HepG2 (cell line): Measurements from ENCODE around the gene REEP6. TPM values are rescaled to one million over a fixed set of nuclear protein-coding genes. Genes with fewer than 3 reads are reported as not detected.

Source experiments
- CCDC6 ChIP-seq: sonication (generic); formaldehyde crosslinking; IDR thresholded peaks from 2 replicates; pipeline ENCODE4 v1.8.1; 2022; ENCODE audit warnings: mild to moderate bottlenecking, missing genetic modification reagents, moderate library complexity
- CENPBD1 ChIP-seq: sonication (generic); formaldehyde crosslinking; IDR thresholded peaks from 2 replicates; pipeline ENCODE4 v1.8.0; 2022; ENCODE audit warnings: missing genetic modification reagents, low read depth, mild to moderate bottlenecking, borderline replicate concordance
- ERF ChIP-seq: IDR thresholded peaks from 2 replicates; pipeline ENCODE4 v1.6.1; 2018; ENCODE audit warnings: missing biosample characterization, missing genetic modification reagents
- GATA4 ChIP-seq: sonication (generic); IDR thresholded peaks from 2 replicates; pipeline ENCODE4 v1.6.1; 2016; ENCODE audit warnings: antibody characterized with exemption, low read depth, borderline replicate concordance
- KAT7 ChIP-seq: IDR thresholded peaks from 2 replicates; pipeline ENCODE4 v1.6.1; 2018; ENCODE audit warnings: borderline replicate concordance, missing compliant biosample characterization
- KLF6 ChIP-seq: IDR thresholded peaks from 2 replicates; pipeline ENCODE4 v1.8.0; 2016; ENCODE audit warnings: missing biosample characterization, missing genetic modification reagents
- KLF9 ChIP-seq: IDR thresholded peaks from 2 replicates; pipeline ENCODE4 v1.6.1; 2016; ENCODE audit warnings: low read depth
- NFAT5 ChIP-seq: sonication (generic); formaldehyde crosslinking; IDR thresholded peaks from 2 replicates; pipeline ENCODE4 v1.4.0; 2020; ENCODE audit warnings: missing genetic modification reagents
- NKX3-1 ChIP-seq: sonication (generic); formaldehyde crosslinking; IDR thresholded peaks from 2 replicates; pipeline ENCODE4 v1.5.0; 2020; ENCODE audit warnings: missing genetic modification reagents
- REL ChIP-seq: sonication (generic); formaldehyde crosslinking; conservative IDR thresholded peaks from 2 replicates; pipeline ENCODE4 v1.8.0; 2022; ENCODE audit warnings: mild to moderate bottlenecking, missing genetic modification reagents, moderate library complexity
- TFDP1 ChIP-seq: IDR thresholded peaks from 2 replicates; pipeline ENCODE4 v1.6.1; 2016; ENCODE audit warnings: missing compliant biosample characterization, missing genetic modification reagents, borderline replicate concordance
- TFE3 ChIP-seq: IDR thresholded peaks from 2 replicates; pipeline ENCODE4 v1.6.1; 2016
- ZNF687 ChIP-seq: sonication (generic); formaldehyde crosslinking; IDR thresholded peaks from 2 replicates; pipeline ENCODE4 v1.5.1; 2020; ENCODE audit warnings: mild to moderate bottlenecking, missing genetic modification reagents, moderate library complexity
- ZNF83 ChIP-seq: sonication (generic); formaldehyde crosslinking; IDR thresholded peaks from 2 replicates; pipeline ENCODE4 v1.4.0; 2020; ENCODE audit warnings: missing genetic modification reagents, mild to moderate bottlenecking, borderline replicate concordance
- polyA plus RNA-seq, 8 experiments: library from polyadenylated mRNA; depleted of rRNA in 3 of 8; stranded (reverse) in 7 of 8; unstranded in 1 of 8; fragments of >200 nt; fragmentation: Illumina TruSeq in 4 of 8; extraction: Trizol in 4 of 8; gene quantifications; 2 replicates each; pipeline versions ENCODE4 v1.2.1 to v1.2.3, GENCODE V29; 2011 to 2016; ENCODE audit warnings: low read depth in 4 of 8, missing spikeins in 1 of 8, mixed read lengths in 1 of 8; ENCODE audit not compliant: insufficient read depth in 1 of 8
- total RNA-seq, 5 experiments: library from RNA; depleted of rRNA; stranded (reverse); fragments of >200 nt; fragmentation: Illumina TruSeq; extraction: Trizol; gene quantifications; 2 replicates each; pipeline ENCODE4 v1.2.3, GENCODE V29; 2016; ENCODE audit warnings: low read depth in 1 of 5

REEP6 gene
- total and polyA plus RNA-seq, 2 of the 13 experiments (the other 11 are each of a cell fraction or from before 2014, with no cell fraction given) = 10.0 to 28.8 TPM

- TF ChIP-seq KAT7 (CRISPR knock-in tag) = no peak
- TF ChIP-seq ERF = peak; percentile 58
- TF ChIP-seq TFE3 (CRISPR knock-in tag) = peak; percentile 60; the same call in 1 of the 2 replicates
- no peak for TF ChIP-seq GATA4
- TF ChIP-seq KLF6 (CRISPR knock-in tag) = peak; percentile 67; the same call in 1 of the 2 replicates
- TF ChIP-seq CCDC6 (CRISPR knock-in tag) = 0 out of 2 replicates have a peak, but pooled peaks have one; percentile 26
- TF ChIP-seq KLF9 = no peak
- peak; percentile 70; the same call in 1 of the 2 replicates for TF ChIP-seq NFAT5 (CRISPR knock-in tag)
- no peak for TF ChIP-seq CENPBD1 (CRISPR knock-in tag)
- TF ChIP-seq ZNF687 (CRISPR knock-in tag) = peak; percentile 63
- peak; percentile 66; the same call in 1 of the 2 replicates for TF ChIP-seq REL
- peak; percentile 29; the same call in 1 of the 2 replicates for TF ChIP-seq NKX3-1 (CRISPR knock-in tag)
- TF ChIP-seq TFDP1 (CRISPR knock-in tag) = no peak
- peak; percentile 61; the same call in 1 of the 2 replicates for TF ChIP-seq ZNF83 (CRISPR knock-in tag)
Measured at GRCh38 chr19:1446713-1447481, 44.1 kb upstream of the REEP6 start (continued).
